Uterus (tissue), 4 donors: ENCODE data around the gene GMDS. TPM values are rescaled to one million over a fixed set of nuclear protein-coding genes. Genes with fewer than 3 reads are reported as not detected.

ENCODE experiments used
- DNase-seq, 2 donors: peaks; one replicate each; pipeline ENCODE4 v3.0.0-alpha.2; 2019 to 2020
- H3K27ac ChIP-seq, 2 donors: fragments of 200-600 bp; sonication (generic); 1 replicate in 1 of 2; 2 replicates in 1 of 2; pipeline ENCODE4 v1.5.1; 2016 to 2018
- H3K27me3 ChIP-seq, 2 donors: fragments of 200-600 bp; sonication (generic); one replicate each; pipeline ENCODE4 v1.5.1; 2018 to 2019; ENCODE audit warnings: control low read depth in 1 of 2
- H3K36me3 ChIP-seq, 2 donors: fragments of 200-600 bp; sonication (generic); one replicate each; pipeline ENCODE4 v1.5.1; 2019; ENCODE audit warnings: control low read depth in 1 of 2
- H3K4me1 ChIP-seq, 2 donors: fragments of 200-600 bp; sonication (generic); one replicate each; pipeline ENCODE4 v1.5.1; 2018 to 2019; ENCODE audit warnings: control low read depth in 1 of 2
- H3K4me3 ChIP-seq, 2 donors: fragments of 200-600 bp; sonication (generic); 1 replicate in 1 of 2; 2 replicates in 1 of 2; pipeline ENCODE4 v1.5.1; 2018 to 2019; ENCODE audit warnings: mild to moderate bottlenecking in 1 of 2
- H3K9me3 ChIP-seq, 2 donors: fragments of 200-600 bp; sonication (generic); one replicate each; pipeline ENCODE4 v1.5.1; 2019; ENCODE audit warnings: control low read depth in 1 of 2
- POLR2A ChIP-seq, 2 donors: fragments of 450-650 bp; IDR thresholded peaks; one replicate each; pipeline ENCODE4 v1.6.1; 2016; ENCODE audit warnings: antibody characterized with exemption in 2 of 2, mild to moderate bottlenecking in 1 of 2, moderate library complexity in 1 of 2
- intact Hi-C: fragments of 100-400 bp; cut with DNase I; formaldehyde crosslinking; loops from one replicate; pipeline ENCODE4 v1.15.1; 2023; ENCODE audit warnings: low total_unique reads
- total RNA-seq, 4 donors: library from RNA; depleted of rRNA in 3 of 4; stranded (reverse); fragments of >200 nt in 3 of 4; gene quantifications; one replicate each; pipeline versions ENCODE4 v1.1.0 to v1.2.4, GENCODE V29; 2014 to 2023
- TF ChIP-seq, protein P1 (sequence below), 4 experiments: fragments of 200-600 bp in 2 of 4; fragments of 450-650 bp in 2 of 4; sonication (generic) in 2 of 4; IDR thresholded peaks; one replicate each; pipeline ENCODE4 v1.5.1; 2016 to 2019; ENCODE audit warnings: antibody characterized with exemption in 4 of 4, mild to moderate bottlenecking in 2 of 4, moderate library complexity in 1 of 4
- donor health status: DM: yes; HTN: yes; CAD: no.

The GMDS gene
- total RNA-seq, 4 donors from 2014 or later = 5.3 to 17.4 (median 12.9) TPM

DNA sequence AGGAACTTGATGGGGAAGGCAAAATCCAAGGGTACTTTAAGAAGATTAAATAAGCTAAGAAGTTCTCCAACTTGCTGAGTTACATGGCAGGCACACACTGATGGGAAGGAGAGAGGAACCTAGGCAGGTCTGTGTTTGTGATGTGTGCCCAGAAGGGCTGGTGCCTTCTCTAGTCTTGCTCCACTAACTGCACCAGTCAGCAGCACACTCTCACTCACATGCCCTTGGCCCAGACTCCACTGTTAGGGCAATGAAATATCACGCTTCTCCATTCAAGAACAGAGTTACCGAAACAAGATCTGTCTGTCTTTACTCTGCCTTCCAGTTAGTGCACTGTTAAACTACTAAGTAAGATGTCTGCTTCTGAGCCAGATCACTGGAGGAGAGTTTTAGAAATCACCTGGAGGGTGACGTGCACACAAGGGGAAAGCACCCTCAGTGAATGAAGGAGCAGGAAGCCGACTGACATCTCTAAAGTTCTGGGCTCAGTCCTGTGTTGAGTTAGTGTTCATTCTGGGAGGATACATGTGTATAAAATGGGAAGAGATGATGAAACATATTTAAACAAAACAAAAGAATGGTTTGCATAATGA, 384.6 kb downstream of the GMDS start:
- H3K27ac ChIP-seq = no peak overlapping the region
- no peaks in the 10 kb centered on the region for H3K4me1 ChIP-seq
- H3K27me3 ChIP-seq = no peaks in the 10 kb centered on the region
- intact Hi-C loops = no loop called here
- no peak overlapping the region for H3K4me3 ChIP-seq
- DNase-seq = no peak
- H3K9me3 ChIP-seq = no peaks in the 10 kb centered on the region
- no peaks in the 10 kb centered on the region for H3K36me3 ChIP-seq
- TF ChIP-seq, protein P1, sequence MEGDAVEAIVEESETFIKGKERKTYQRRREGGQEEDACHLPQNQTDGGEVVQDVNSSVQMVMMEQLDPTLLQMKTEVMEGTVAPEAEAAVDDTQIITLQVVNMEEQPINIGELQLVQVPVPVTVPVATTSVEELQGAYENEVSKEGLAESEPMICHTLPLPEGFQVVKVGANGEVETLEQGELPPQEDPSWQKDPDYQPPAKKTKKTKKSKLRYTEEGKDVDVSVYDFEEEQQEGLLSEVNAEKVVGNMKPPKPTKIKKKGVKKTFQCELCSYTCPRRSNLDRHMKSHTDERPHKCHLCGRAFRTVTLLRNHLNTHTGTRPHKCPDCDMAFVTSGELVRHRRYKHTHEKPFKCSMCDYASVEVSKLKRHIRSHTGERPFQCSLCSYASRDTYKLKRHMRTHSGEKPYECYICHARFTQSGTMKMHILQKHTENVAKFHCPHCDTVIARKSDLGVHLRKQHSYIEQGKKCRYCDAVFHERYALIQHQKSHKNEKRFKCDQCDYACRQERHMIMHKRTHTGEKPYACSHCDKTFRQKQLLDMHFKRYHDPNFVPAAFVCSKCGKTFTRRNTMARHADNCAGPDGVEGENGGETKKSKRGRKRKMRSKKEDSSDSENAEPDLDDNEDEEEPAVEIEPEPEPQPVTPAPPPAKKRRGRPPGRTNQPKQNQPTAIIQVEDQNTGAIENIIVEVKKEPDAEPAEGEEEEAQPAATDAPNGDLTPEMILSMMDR (IDR thresholded peaks at IDR 0.05) = no peak
- TF ChIP-seq POLR2A (IDR thresholded peaks at IDR 0.05) = no peak

DNA sequence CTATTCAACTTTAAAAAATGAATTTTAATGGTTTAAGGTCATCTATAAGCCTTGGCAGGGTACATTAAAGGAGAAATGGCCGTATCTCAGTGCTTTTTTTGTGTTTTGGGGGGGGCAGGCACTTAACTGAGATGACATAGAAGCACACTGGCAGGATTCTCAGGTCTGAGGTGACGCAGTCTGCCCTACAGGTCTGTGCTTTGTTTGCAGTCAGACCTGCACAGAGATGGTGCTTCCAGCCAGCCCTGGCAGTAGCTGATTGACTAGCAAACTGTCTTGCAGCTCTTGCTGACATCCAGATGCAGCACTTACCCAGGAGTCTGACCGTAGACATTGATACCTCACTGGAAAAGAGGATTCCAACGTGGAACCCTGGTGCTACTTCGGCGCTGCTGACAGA, 386.5 kb downstream of the GMDS start:
- Histone ChIP-seq H3K4me1 (no peaks in the 10 kb centered on the region), H3K9me3 (no peaks in the 10 kb centered on the region), H3K27ac (no peak overlapping the region), H3K27me3 (no peaks in the 10 kb centered on the region), H3K4me3 (no peak overlapping the region), H3K36me3 (no peaks in the 10 kb centered on the region)
- intact Hi-C loops = no loop called here
- no peak for DNase-seq
- TF ChIP-seq POLR2A (IDR thresholded peaks at IDR 0.05) = no peak

DNA sequence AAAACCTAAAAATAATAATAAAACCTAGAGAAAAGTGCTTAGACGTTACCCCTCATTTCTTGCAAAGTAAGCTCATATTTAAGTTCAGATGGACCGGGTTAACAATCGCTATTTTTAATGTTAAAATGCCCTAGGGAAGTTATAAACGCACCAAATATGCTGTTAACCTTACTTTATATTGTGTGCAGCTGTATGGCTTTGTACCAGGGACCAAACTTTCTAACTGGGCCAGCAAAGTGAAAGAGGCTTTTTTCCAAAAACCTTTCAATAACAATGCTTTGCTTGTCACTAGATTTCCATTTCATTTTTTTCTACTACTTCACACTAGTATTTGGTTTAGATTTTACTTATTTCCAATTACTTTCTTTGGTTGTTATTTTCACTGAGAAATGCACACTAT, 387.2 kb downstream of the GMDS start:
- no peaks in the 10 kb centered on the region for H3K4me1 ChIP-seq
- H3K27ac ChIP-seq = no peak overlapping the region
- no peak for TF ChIP-seq POLR2A (IDR thresholded peaks at IDR 0.05)
- TF ChIP-seq, protein P1 (IDR thresholded peaks at IDR 0.05) = no peak
- H3K9me3 ChIP-seq = no peaks in the 10 kb centered on the region
- no peaks in the 10 kb centered on the region for H3K27me3 ChIP-seq
- no peaks in the 10 kb centered on the region for H3K36me3 ChIP-seq
- no peak for DNase-seq
- intact Hi-C loops = no loop called here
- no peak overlapping the region for H3K4me3 ChIP-seq

DNA sequence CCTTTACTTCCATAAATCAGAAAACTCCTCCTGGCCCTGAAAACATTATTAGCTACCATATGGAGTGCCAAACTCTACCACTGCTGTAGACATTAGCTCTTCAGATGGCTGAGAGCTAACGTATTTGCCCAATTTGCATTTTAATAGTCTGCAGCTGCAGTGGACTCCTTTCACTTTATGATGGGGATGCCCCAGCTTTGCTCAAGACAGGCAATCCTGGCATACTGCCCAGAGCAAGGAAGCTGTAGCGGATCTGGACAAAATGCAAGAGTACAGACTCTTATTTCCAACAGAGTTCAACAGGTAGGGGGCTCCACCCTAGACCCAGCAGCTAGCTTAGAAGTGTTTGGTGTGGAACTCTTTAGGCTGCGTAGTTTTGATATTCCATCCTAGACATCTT, 389.0 kb downstream of the GMDS start:
- DNase-seq = peak in 1 of 2 donors; percentile 39
- Histone ChIP-seq H3K27me3 (no peaks in the 10 kb centered on the region), H3K4me1 (no peaks in the 10 kb centered on the region), H3K4me3 (no peak overlapping the region), H3K9me3 (no peaks in the 10 kb centered on the region), H3K27ac (no peak overlapping the region), H3K36me3 (no peaks in the 10 kb centered on the region)
- TF ChIP-seq, protein P1 (IDR thresholded peaks at IDR 0.05) = no peak
- no peak for TF ChIP-seq POLR2A (IDR thresholded peaks at IDR 0.05)
- intact Hi-C loops = no loop called here

DNA sequence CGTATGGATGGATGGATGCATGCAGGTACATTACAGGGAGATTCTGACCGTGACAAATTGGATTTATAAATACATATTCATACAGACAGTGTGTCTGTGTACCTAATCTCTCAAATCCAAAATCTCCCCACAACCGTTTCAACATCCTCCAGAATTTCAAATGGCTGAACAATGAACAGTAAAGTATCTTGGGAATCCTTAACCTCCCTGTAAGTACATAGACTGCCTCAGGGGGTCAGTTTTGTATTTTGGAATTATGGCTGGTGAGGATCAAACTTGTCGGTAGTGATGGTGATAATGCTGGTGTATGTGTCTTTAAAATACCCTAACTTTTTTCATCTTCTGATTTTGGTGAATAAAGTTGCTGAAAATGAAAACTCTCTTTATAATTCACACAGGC, 389.5 kb downstream of the GMDS start:
- H3K27me3 ChIP-seq = no peaks in the 10 kb centered on the region
- H3K9me3 ChIP-seq = no peaks in the 10 kb centered on the region
- TF ChIP-seq POLR2A (IDR thresholded peaks at IDR 0.05) = no peak
- TF ChIP-seq, protein P1 (IDR thresholded peaks at IDR 0.05) = no peak
- no peak overlapping the region for H3K4me3 ChIP-seq
- H3K27ac ChIP-seq = no peak overlapping the region
- intact Hi-C loops = no loop called here
- no peak for DNase-seq
- H3K36me3 ChIP-seq = no peaks in the 10 kb centered on the region
- no peaks in the 10 kb centered on the region for H3K4me1 ChIP-seq

DNA sequence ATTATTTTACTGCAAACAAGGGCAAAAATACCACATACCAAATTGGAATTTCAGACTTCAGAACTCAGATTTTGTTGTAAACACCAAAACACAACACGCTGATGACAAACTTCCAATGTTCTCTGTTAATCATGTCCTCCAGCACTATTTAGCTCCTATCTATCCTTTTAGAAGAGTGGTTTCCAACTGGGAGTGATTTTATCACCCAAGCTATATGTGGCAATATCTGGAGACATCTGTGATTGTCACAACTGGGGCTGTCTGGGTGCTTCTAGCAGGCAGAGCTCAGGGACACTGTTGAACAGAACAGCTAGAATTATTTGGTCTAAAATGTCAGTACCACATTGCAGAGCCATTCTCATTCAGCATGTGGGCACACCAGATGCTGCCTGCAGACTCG, 391.1 kb downstream of the GMDS start:
- H3K4me1 ChIP-seq = no peaks in the 10 kb centered on the region
- intact Hi-C loops = no loop called here
- TF ChIP-seq, protein P1 (IDR thresholded peaks at IDR 0.05) = no peak
- H3K9me3 ChIP-seq = no peaks in the 10 kb centered on the region
- no peak overlapping the region for H3K27ac ChIP-seq
- DNase-seq = no peak
- H3K4me3 ChIP-seq = no peak overlapping the region
- no peaks in the 10 kb centered on the region for H3K27me3 ChIP-seq
- no peaks in the 10 kb centered on the region for H3K36me3 ChIP-seq
